C4-2B (cell line): ENCODE measurements around the gene TMEM235.
"Not testable (repeated sequence)": the region's sequence is repeated elsewhere in the genome, so short reads cannot be mapped to it uniquely, and the experiment has no call there.

ENCODE experiments used
- H3K27ac ChIP-seq: fragments of 450-650 bp; 2 replicates; pipeline ENCODE4 v1.5.1; 2017
- ZFX ChIP-seq: fragments of 450-650 bp; IDR thresholded peaks from 2 replicates; pipeline ENCODE4 v1.6.1; 2017
- TF ChIP-seq, protein P1 (sequence below): fragments of 450-650 bp; conservative IDR thresholded peaks from 2 replicates; pipeline ENCODE4 v1.5.1; 2017; ENCODE audit warnings: mild to moderate bottlenecking

The TMEM235 gene

DNA sequence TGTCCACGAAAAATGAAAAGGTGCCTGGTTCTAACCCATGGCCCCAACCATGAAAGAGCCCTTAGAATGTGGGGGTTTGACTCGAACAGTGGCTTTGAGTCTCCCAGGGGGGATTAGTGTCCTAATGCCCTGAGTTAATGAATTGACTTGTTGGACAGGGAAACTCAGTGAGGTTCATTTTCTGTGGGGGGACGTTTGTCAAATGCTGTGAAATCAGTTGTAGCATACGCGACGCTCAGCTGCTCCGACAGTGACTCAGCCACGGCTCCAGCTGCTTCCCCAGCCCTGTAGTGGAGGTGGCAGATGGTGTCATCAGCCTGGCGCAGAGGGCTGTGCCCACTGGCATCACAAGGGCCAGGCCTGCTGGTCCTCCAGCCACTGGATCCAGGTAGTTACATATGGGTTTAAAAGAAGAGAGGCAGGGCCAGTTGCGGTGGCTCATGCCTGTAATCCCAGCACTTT is 3.9 kb upstream of the TMEM235 start:
- TF ChIP-seq ZFX = no peak
- TF ChIP-seq, protein P1, sequence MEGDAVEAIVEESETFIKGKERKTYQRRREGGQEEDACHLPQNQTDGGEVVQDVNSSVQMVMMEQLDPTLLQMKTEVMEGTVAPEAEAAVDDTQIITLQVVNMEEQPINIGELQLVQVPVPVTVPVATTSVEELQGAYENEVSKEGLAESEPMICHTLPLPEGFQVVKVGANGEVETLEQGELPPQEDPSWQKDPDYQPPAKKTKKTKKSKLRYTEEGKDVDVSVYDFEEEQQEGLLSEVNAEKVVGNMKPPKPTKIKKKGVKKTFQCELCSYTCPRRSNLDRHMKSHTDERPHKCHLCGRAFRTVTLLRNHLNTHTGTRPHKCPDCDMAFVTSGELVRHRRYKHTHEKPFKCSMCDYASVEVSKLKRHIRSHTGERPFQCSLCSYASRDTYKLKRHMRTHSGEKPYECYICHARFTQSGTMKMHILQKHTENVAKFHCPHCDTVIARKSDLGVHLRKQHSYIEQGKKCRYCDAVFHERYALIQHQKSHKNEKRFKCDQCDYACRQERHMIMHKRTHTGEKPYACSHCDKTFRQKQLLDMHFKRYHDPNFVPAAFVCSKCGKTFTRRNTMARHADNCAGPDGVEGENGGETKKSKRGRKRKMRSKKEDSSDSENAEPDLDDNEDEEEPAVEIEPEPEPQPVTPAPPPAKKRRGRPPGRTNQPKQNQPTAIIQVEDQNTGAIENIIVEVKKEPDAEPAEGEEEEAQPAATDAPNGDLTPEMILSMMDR = no peak
- no peak overlapping the region for H3K27ac ChIP-seq

DNA sequence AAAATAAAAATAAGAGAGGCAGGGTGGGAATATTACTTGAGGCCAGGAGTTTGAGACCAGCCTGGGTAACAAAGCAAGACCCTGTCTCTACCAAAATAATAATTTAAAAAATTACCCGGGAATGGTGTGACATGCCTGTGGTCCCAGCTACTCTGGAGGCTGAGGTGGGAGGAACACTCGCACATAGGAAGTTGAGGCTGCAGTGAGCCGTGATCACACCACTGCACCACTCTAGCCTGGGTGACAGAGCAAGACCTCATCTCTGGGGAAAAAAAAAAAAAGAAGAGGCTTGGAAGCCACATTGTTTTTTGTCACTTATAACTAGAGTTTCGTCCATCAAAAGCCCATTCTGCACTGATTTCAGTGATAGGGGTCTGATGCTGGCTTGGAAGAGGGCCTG is 3.3 kb upstream of the TMEM235 start:
- TF ChIP-seq ZFX = no peak
- TF ChIP-seq, protein P1 = no peak

DNA sequence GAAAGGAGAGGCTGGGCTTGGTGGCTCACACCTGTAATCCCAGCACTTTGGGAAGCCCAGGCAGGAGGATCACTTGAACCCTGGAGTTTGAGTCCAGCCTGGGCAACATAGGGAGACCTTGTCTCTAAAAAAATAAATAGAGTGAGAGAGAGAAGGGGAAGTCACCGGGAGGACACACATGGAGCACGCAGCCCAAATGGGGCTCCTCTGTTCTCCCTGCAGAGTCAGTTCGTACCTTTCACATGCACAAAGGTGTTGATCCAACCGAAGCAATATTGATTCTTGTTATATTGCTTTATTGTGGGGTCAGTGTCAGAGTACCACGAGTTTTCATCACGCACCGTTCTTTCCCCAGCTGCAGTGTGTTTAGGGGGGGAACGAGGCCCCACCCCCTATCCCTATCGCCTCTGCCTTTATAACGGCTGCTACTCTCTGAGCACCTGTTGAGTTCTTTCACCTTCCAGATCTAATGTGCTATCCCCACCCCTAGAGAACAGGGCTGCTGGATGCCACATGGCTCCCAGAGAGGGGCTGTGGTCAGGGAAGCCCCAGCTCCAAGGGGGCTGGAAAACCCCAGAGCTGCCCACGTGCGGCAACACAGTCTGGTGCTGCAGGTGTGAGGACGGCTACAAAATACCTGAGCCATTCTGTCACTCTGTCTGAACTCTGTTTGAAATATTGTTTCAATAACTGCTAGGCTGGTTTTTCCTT is 1.0 kb upstream of the TMEM235 start:
- no peak overlapping the region for H3K27ac ChIP-seq
- no peak for TF ChIP-seq ZFX
- TF ChIP-seq, protein P1 = no peak

More for the DNA sequence above, 3.3 kb upstream of the TMEM235 start:
- H3K27ac ChIP-seq = no peak overlapping the region

DNA sequence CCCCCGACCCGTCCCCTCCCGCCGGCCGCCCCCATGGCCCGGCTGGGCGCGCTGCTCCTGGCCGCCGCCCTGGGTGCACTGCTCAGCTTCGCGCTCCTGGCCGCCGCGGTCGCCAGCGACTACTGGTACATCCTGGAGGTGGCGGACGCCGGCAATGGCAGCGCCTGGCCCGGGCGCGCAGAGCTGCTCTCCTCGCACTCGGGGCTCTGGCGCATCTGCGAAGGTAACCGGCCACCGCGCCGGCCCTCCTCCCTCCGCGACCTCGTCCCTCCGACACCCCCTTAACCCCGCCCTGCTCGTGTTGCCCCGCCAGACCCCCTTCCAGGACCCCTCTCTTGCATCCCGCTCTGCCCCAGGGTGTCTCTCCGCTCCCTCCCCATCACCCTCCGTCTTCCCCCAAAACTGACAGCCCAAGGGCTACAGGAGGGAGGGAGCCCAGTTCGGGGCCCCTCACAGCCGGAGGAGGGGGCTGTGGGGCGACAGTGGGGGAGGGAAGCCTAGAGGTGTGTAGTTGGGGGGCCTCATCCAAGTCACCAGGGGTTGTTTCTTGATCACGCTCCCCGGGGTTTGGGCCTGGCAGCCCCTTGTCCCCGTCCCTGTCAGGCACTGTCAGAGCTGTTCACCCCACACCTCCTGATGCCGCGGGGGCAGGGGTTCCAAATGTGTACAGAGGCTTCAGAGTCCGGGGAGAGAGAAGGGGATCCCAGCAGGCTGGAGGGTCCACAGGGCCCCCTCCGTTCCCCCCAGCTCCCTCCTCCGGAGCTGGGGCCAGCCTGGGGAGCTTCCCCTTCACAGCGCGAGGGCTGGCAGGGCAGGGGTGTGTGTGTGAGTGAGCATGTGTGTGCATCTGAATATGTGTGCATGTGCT is 794 bp downstream of the TMEM235 start:
- TF ChIP-seq, protein P1 = no peak
- no peak for TF ChIP-seq ZFX
- H3K27ac ChIP-seq = no peak overlapping the region

DNA sequence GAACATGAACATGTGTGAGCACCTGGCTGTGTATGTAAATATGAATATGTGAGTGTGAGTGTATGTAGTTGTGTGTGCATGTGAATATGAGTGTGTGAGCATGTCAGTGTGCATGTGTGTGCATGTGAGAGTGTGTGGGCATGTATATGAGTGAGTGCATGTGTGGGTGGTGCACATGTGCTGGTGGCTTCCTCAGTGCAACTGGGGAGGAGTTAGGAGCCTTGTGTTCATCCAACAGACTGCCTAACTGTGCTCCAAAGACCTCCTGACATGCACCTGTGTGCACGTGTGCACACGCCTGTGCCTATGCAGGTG is 1.4 kb downstream of the TMEM235 start:
- H3K27ac ChIP-seq = no peak overlapping the region
- TF ChIP-seq, protein P1 = no peak
- TF ChIP-seq ZFX = no peak

DNA sequence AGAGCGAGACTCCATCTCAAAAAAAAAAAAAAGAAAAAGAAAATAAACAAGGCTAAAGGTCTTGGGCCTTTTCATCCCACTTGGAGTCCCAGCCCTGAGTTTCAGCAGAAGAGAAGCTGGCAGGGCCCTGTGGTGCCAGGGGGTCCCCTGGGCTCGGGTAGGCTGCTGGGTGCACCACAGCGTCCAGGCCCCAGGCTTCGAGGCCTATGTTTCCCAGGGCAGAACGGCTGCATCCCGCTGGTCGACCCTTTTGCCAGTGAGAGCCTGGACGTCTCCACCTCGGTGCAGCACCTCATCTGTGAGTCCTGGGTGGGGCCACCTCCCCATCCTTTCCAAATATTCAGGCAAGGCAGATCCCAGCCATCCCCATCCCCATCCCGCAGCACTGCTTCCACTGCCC is 2.2 kb downstream of the TMEM235 start:
- no peak for TF ChIP-seq ZFX
- TF ChIP-seq, protein P1 = no peak
- no peak overlapping the region for H3K27ac ChIP-seq

DNA sequence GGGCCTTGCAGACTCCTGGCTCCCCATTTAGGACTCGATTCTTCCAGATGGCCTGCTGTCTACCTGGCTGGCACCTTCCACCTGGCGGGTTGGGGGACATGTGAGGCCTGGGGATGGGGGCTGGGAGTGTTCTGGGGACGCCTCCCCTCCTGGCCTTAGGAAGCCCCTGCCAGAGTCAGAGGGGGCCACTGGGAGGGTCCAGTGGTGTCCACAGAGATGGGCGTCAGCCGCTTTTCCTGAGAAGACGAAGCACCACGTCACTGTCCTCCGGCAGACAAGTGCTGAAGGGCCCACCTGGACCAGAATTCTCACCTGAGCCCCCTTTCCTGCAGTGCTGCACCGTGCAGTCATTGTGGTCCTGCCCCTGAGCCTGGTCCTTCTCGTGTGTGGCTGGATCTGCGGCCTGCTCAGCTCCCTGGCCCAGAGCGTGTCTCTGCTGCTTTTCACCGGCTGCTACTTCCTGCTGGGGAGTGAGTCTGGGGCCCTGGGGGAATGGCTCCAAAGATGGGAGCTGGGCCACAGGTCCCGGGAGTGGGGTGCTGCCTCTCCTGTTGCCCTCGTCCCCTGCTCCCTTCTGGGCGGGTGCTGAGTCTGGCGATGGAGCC is 2.9 kb downstream of the TMEM235 start:
- H3K27ac ChIP-seq = no peak overlapping the region
- TF ChIP-seq ZFX = no peak
- TF ChIP-seq, protein P1 = no peak

DNA sequence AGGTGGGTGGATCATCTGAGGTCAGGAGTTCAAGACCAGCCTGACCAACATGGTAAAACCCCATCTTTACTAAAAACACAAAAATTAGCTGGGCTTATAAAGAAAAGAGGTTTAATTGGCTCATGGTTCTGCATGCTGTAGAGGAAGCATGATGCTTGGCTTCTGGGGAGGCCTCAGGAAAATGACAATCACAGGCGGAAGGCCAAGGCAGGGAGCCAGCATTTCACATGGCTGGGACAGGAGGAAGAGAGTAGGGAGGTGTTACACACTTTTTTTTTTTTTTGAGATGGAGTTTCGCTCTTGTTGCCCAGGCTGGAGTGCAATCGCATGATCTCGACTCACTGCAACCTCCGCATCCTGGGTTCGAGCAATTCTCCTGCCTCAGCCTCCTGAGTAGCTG is 3.6 kb downstream of the TMEM235 start:
- H3K27ac ChIP-seq = not testable (repeated sequence)
